ENCODE measurements around the gene DNAJB12.

Gene DNAJB12

DNA sequence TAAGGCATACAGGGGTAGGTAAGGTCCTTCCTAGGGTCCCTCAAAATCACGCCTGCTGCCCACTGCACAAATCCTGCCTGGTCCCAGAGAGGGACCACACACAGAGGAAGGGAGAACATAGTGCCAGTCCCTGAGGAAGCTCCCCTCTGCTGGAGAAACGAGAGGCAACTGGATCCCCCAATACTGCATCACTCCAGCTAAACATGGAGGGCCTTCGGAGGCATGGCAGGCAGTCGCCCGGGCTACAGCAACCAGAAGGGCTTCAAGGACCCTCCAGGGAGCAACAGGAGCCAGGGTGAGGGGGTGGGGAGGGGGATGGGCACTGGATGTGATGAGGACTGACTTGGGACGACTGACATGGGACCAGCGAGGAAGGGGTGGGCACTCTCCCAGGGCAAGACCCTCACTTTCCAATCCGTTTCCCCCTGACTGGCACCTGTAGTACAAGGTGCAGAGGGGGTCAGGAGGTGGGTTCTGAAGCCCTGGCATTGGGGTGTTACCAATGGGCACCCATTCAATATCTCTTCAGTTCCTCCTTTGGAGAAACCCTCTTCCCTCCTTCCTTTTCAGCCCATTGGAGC, 59.3 kb downstream of the DNAJB12 start:
- DNase-seq (ENCODE audit: low read depth, low spot score) = no peak

DNA sequence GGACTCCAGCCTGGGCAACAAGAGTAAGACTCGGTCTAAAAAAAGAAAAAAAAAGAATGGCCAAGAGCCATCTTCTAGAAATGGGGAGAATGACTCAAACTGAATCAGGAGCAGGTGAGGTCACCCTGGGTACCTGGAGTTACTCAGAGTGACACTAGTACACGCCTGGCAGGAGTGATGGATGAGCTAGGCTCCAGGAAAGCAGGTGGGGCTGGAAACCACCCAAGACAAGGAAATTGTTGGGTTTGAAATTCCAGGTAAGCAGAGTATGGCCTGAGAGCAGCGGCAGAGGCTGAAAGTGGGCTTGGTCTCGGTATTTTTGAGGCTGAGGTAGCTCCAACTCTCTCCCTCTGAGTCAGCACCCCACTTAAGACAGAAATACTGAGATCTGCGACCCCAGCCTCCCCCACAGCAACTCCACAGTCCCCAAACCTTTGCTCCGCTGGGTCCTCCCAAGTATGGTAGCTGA, 62.5 kb downstream of the DNAJB12 start:
- no peak for DNase-seq (ENCODE audit: low read depth, low spot score)

DNA sequence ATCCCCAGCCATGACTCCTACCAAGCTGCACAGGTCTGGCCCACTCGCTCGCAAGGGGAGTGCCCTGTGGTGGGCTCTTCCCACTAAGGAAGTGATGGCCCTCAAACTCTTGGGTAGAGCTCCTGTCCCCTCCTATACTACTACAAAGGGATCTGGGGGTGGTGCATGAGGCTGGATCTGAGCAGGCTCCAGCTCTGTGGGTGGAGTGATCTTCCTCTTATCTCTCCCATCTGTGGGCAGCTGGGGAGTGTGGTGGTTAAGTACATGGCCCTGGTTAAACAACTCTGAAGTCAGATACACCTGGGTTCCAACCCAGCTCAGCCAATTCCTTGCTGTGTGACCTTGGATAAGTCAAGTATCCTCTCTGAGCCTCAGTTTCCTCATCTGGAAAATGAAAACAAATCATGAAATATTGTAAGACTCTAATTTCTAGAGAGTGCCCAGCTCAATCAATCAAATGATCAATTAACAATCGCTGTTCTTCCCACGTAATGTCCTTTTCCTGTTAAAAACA, 63.6 kb downstream of the DNAJB12 start:
- DNase-seq (ENCODE audit: low read depth, low spot score) = no peak

DNA sequence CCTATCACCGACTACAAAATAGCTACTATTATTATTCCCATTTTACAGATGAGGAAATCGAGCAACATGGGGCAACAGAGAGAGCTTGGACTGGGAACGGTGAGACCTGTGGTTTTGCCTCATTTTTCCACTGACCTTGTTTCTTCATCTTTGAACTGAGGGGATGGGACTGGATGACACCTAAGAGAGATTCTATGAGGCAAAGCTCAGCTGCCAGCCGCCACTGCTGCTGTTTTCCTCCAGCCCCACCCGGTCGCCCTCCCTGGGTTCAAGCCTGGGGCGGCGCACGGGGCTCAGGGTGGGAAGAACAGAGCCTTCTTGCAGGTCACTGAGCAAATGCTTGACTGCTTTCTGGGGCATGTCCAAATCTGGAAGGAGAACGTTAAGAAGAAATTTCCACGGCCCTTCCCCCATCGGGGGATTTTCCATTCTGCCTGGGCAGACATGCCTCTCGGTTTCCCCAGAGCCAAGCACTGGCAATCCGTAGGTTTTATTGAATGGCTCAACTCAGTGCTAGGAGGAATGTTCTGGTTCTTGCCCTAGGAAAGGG, 68.7 kb downstream of the DNAJB12 start:
- DNase-seq (ENCODE audit: low read depth, low spot score) = no peak

DNA sequence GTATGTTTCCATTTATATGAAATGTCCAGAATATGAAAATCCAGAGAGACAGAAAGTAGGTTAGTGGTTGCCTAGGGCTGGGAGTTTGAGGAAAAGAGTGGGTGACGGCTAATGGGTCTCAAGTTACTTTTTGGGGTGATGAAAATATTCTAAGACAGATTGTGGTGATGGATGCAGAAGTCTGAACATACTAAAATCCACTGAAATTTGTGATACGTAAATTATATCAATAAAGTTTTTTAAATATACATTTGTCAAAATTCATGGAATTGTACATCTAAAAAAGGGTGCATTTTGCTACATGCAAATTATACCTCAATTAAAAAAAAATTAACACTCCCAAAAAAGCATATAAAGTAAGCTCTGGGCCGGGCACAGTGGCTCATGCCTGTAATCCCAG, 71.6 kb downstream of the DNAJB12 start:
- DNase-seq (ENCODE audit: low read depth, low spot score) = no peak

All from astrocyte of the hippocampus (primary cell).